Nephron (organoid): ENCODE data around the gene HOXA4.

Source experiments
- H3K27ac Mint-ChIP-seq, 3 experiments: 2 replicates each; pipeline ENCODE4 v1.8.0; 2020; ENCODE audit warnings: mixed read lengths in 3 of 3, mild to moderate bottlenecking in 2 of 3, moderate library complexity in 1 of 3
- H3K27me3 Mint-ChIP-seq: 2 replicates; pipeline ENCODE4 v1.8.0; 2021; ENCODE audit warnings: low read depth, mild to moderate bottlenecking, moderate library complexity, mixed read lengths
- H3K36me3 Mint-ChIP-seq: 2 replicates; pipeline ENCODE4 v1.8.0; 2020; ENCODE audit warnings: low read depth, mixed read lengths
- H3K4me1 Mint-ChIP-seq: 2 replicates; pipeline ENCODE4 v1.8.0; 2020; ENCODE audit warnings: mixed read lengths
- H3K4me3 Mint-ChIP-seq, 3 experiments: 2 replicates each; pipeline ENCODE4 v1.8.0; 2020; ENCODE audit warnings: mild to moderate bottlenecking in 3 of 3, mixed read lengths in 3 of 3, moderate library complexity in 2 of 3
- H3K9me3 Mint-ChIP-seq: 2 replicates; pipeline ENCODE4 v1.8.0; 2020; ENCODE audit warnings: mixed read lengths
- CTCF ChIP-seq, 3 experiments: fragments of 200-600 bp; sonication (generic); IDR thresholded peaks; one replicate each; pipeline ENCODE4 v1.5.0; 2021; ENCODE audit warnings: antibody characterized with exemption in 3 of 3; ENCODE audit not compliant: unreplicated experiment in 3 of 3

The HOXA4 gene

DNA sequence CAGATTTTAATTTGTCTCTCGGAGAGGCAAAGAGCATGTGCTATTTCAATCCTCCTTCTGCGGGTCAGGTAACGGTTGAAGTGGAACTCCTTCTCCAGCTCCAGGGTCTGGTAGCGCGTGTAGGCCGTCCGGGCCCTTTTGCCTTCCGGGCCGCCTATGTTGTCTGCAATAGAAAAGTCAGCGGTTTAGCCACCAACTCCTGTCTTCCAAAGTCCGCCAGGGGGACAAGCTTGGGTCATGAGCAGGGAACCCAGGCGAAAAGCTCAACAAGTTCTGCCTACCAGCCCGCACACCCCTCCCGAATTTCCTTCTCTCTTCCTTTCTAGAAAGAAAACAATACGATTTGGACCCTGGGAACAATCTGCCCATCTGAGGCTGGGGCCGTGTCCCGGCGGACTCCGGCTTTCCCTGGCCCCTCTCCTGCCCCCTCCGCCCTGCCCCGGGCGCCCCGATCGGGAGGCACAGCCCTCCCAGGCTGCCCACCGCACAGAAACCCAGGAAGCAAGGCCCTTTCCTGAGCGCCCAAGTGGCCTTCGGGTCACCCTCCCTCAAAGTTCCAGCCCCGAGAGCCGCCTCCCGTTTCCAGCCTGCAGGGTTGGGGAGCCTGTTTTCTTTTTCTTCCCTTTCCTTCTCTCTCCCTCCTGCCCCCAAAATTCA lies 11.5 kb upstream of the HOXA4 start:
- Mint-ChIP-seq H3K36me3 (peaks cover 83% of the 10 kb centered on the region), H3K9me3 (no peaks in the 10 kb centered on the region), H3K4me3 (peak overlapping the region; percentile 95 to 98 (median 96)), H3K27me3 (peaks cover 10% of the 10 kb centered on the region), H3K27ac (peak overlapping the region; percentile 98 to 100 (median 99)), H3K4me1 (peaks cover 86% of the 10 kb centered on the region)
- peak in 1 of 3 experiments; percentile 29 for TF ChIP-seq CTCF (IDR thresholded peaks at IDR 0.05; ENCODE audit: unreplicated experiment in 3 of 3)

- H3K27me3 Mint-ChIP-seq = peaks cover 10% of the 10 kb centered on the region
These were observed 10.8 kb upstream of the HOXA4 start for GRCh38 chr7:27141137-27141922.

GRCh38 chr7:27140126-27140857 lies 9.7 kb upstream of the HOXA4 start:
- Mint-ChIP-seq H3K36me3 (peaks cover 68% of the 10 kb centered on the region), H3K4me1 (peaks cover 85% of the 10 kb centered on the region), H3K4me3 (peak overlapping the region; percentile 95 to 98 (median 96)), H3K27ac (peak overlapping the region; percentile 98 to 100 (median 99)), H3K27me3 (peaks cover 10% of the 10 kb centered on the region), H3K9me3 (no peaks in the 10 kb centered on the region)
- no peak for TF ChIP-seq CTCF (IDR thresholded peaks at IDR 0.05; ENCODE audit: unreplicated experiment in 3 of 3)

More at GRCh38 chr7:27141137-27141922, 10.8 kb upstream of the HOXA4 start:
- peak overlapping the region; percentile 95 to 98 (median 96) for H3K4me3 Mint-ChIP-seq
- TF ChIP-seq CTCF (IDR thresholded peaks at IDR 0.05; ENCODE audit: unreplicated experiment in 3 of 3) = no peak
- H3K36me3 Mint-ChIP-seq = peaks cover 76% of the 10 kb centered on the region
- H3K9me3 Mint-ChIP-seq = no peaks in the 10 kb centered on the region
- H3K4me1 Mint-ChIP-seq = peaks cover 85% of the 10 kb centered on the region
- H3K27ac Mint-ChIP-seq = peak overlapping the region; percentile 98 to 100 (median 99)

DNA sequence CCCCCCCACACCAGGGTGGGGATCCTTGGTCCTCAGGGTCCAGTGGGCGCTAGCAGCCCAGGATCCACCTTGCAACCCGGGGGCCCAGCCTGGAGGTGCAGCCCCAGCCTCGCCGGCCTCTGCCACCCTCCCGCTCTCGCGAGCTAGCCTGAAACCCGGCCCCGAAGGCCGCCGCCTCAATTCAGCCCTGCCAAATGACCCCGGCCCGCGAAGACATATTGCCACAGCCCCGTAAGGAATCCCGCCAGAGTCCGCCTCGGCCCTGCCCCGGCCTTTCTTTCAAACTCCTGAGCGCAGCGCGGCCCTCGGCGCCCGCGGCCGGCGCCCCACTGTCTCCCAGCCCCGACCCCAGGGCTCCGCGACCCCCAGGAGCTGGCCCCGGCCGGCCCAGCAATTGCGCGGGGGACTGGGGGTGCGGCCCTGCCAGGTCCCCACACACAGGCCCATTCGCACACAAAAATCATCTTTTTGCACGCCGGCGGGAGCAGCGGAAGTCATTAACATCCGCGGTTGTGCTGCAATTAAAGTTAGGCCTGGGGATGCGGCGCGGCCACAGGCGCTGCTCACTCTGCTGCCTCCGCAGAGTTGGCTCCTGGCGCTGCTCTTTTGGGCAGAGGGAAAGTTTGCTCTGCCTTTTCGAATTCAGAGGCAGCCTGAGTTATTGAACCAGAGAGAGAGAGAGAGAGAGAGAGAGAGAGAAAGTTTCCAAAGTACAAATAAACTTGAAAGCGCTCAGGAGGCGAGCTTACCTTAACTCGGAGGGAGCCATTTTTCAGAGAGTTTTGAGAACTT lies 9.0 kb upstream of the HOXA4 start:
- no peaks in the 10 kb centered on the region for H3K9me3 Mint-ChIP-seq
- no peak for TF ChIP-seq CTCF (IDR thresholded peaks at IDR 0.05; ENCODE audit: unreplicated experiment in 3 of 3)
- H3K36me3 Mint-ChIP-seq = peaks cover 68% of the 10 kb centered on the region
- peaks cover 10% of the 10 kb centered on the region for H3K27me3 Mint-ChIP-seq
- H3K4me1 Mint-ChIP-seq = peaks cover 86% of the 10 kb centered on the region
- peak overlapping the region; percentile 95 to 98 (median 96) for H3K4me3 Mint-ChIP-seq
- peak overlapping the region; percentile 98 to 100 (median 99) for H3K27ac Mint-ChIP-seq

DNA sequence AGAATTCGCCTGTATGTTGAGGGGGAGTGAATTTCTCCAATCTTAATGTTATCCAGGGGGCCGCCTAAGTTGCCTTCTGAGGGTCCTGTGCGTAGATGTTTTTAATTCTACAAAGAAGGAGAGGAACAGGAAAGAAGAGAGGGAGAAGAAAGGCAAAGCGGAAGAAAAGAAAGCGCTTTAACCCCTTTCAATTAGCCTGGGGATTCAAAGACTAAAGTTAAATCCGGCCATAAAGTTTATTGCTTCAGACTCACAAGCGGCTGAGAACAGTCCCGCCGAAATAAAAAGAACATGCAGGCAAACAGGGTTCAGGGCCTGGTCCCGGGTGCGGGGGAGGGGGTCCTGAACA lies 8.4 kb upstream of the HOXA4 start:
- H3K27ac Mint-ChIP-seq = peak overlapping the region; percentile 89 to 100 (median 99)
- peaks cover 86% of the 10 kb centered on the region for H3K4me1 Mint-ChIP-seq
- H3K36me3 Mint-ChIP-seq = peaks cover 68% of the 10 kb centered on the region
- peaks cover 10% of the 10 kb centered on the region for H3K27me3 Mint-ChIP-seq
- no peak for TF ChIP-seq CTCF (IDR thresholded peaks at IDR 0.05; ENCODE audit: unreplicated experiment in 3 of 3)
- no peaks in the 10 kb centered on the region for H3K9me3 Mint-ChIP-seq
- peak overlapping the region; percentile 88 to 98 (median 95) for H3K4me3 Mint-ChIP-seq
